Peyer's patch (tissue), 4 donors: ENCODE measurements around the gene FBXO5. TPM values are rescaled to one million over a fixed set of nuclear protein-coding genes. Genes with fewer than 3 reads are reported as not detected.
A peak's percentile ranks its signal among the peaks of the same experiment; 100 is the strongest.

Experiments
- DNase-seq, 3 donors: peaks; one replicate each; pipeline ENCODE4 v3.0.0-alpha.2; 2017 to 2019
- H3K27ac ChIP-seq, 4 donors: fragments of 200-600 bp; sonication (generic); one replicate each; pipeline ENCODE4 v1.5.1; 2016 to 2019
- H3K27me3 ChIP-seq, 2 donors: fragments of 200-600 bp; sonication (generic); one replicate each; pipeline ENCODE4 v1.5.1; 2019
- H3K36me3 ChIP-seq, 3 donors: fragments of 200-600 bp; sonication (generic); one replicate each; pipeline ENCODE4 v1.5.1; 2016 to 2019
- H3K4me1 ChIP-seq, 4 donors: fragments of 200-600 bp; sonication (generic); one replicate each; pipeline ENCODE4 v1.5.1; 2016 to 2019
- H3K4me3 ChIP-seq, 4 donors: fragments of 200-600 bp; sonication (generic); 1 replicate in 3 of 4; 2 replicates in 1 of 4; pipeline ENCODE4 v1.5.1; 2016 to 2019; ENCODE audit warnings: mild to moderate bottlenecking in 1 of 4
- H3K9me3 ChIP-seq, 4 donors: fragments of 200-600 bp; sonication (generic); one replicate each; pipeline ENCODE4 v1.5.1; 2016 to 2019; ENCODE audit warnings: mild to moderate bottlenecking in 1 of 4
- POLR2A ChIP-seq, 2 donors: fragments of 450-650 bp; IDR thresholded peaks; one replicate each; pipeline ENCODE4 v1.5.1; 2017; ENCODE audit warnings: antibody characterized with exemption in 2 of 2, mild to moderate bottlenecking in 2 of 2, moderate library complexity in 2 of 2
- total RNA-seq, 4 donors: library from RNA; depleted of rRNA; stranded (reverse); fragments of >200 nt; gene quantifications; one replicate each; pipeline ENCODE4 v1.1.0, GENCODE V29; 2016
- TF ChIP-seq, protein P1 (sequence below), 6 experiments: fragments of 450-650 bp in 4 of 6; fragments of 200-600 bp in 2 of 6; sonication (generic) in 1 of 6; IDR thresholded peaks; one replicate each; pipeline ENCODE4 v1.5.1; 2017 to 2019; ENCODE audit warnings: antibody characterized with exemption in 6 of 6, mild to moderate bottlenecking in 3 of 6, moderate library complexity in 1 of 6

Gene FBXO5, protein sequence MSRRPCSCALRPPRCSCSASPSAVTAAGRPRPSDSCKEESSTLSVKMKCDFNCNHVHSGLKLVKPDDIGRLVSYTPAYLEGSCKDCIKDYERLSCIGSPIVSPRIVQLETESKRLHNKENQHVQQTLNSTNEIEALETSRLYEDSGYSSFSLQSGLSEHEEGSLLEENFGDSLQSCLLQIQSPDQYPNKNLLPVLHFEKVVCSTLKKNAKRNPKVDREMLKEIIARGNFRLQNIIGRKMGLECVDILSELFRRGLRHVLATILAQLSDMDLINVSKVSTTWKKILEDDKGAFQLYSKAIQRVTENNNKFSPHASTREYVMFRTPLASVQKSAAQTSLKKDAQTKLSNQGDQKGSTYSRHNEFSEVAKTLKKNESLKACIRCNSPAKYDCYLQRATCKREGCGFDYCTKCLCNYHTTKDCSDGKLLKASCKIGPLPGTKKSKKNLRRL
- total RNA-seq = 1 to 10 TPM; 2.7 to 7.4 (median 3.0) TPM

DNA sequence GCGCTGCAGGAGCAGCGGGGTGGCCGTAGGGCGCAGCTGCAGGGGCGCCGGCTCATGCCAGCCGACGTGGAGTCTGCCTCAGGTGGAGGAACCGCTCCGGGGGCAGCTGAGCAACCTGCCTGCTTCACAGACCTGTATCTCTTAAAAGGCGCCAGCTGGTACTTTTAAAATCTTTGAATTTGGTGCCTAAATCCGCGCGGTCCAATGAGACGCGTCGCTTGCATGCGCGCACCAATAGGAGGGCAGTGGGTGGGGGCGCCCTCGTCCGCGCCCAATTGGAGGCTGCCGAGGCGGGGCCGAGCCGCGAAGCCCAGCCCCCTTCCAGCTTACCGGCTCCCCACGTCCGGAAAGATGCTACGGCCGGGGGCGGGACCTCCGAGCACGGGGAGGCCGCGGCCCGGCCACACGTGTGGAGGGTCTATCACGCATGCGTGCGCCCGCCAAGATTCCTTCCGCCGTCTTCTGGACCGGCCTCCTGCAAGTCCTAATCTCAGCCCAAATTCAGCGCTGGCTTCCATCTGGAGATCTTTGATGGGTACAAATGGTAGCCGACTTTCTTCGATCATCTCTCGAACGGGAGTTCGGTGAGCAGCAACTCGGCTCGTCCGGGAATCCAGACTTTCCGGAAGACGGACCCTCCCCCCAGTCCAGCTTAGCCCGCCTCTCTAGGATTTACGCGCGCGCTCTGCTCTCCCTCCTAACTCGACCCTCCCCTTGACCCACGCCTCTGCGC lies at the start of gene FBXO5:
Gene FBXO5 (minus strand): TSS at position 138 of the 733 bp plus-strand sequence. CDS start 82 bp downstream, at position 56.
- DNase-seq = peak; percentile 96 to 99 (median 98)
- Histone ChIP-seq H3K27me3 (no peaks in the 10 kb centered on the region), H3K4me3 (peak within 1 kb of the TSS; percentile 64 to 91 (median 73)), H3K27ac (peak within 1 kb of the TSS; percentile 77 to 94 (median 86)), H3K9me3 (no peaks in the 10 kb centered on the region), H3K36me3 (no peaks in the 10 kb centered on the region), H3K4me1 (peaks cover 0 to 29% (median 14%) of the 10 kb centered on the region in 4 donors)
- TF ChIP-seq, protein P1, sequence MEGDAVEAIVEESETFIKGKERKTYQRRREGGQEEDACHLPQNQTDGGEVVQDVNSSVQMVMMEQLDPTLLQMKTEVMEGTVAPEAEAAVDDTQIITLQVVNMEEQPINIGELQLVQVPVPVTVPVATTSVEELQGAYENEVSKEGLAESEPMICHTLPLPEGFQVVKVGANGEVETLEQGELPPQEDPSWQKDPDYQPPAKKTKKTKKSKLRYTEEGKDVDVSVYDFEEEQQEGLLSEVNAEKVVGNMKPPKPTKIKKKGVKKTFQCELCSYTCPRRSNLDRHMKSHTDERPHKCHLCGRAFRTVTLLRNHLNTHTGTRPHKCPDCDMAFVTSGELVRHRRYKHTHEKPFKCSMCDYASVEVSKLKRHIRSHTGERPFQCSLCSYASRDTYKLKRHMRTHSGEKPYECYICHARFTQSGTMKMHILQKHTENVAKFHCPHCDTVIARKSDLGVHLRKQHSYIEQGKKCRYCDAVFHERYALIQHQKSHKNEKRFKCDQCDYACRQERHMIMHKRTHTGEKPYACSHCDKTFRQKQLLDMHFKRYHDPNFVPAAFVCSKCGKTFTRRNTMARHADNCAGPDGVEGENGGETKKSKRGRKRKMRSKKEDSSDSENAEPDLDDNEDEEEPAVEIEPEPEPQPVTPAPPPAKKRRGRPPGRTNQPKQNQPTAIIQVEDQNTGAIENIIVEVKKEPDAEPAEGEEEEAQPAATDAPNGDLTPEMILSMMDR (IDR thresholded peaks at IDR 0.05) = no peak
- peak; percentile 43 to 48 for TF ChIP-seq POLR2A (IDR thresholded peaks at IDR 0.05)

DNA sequence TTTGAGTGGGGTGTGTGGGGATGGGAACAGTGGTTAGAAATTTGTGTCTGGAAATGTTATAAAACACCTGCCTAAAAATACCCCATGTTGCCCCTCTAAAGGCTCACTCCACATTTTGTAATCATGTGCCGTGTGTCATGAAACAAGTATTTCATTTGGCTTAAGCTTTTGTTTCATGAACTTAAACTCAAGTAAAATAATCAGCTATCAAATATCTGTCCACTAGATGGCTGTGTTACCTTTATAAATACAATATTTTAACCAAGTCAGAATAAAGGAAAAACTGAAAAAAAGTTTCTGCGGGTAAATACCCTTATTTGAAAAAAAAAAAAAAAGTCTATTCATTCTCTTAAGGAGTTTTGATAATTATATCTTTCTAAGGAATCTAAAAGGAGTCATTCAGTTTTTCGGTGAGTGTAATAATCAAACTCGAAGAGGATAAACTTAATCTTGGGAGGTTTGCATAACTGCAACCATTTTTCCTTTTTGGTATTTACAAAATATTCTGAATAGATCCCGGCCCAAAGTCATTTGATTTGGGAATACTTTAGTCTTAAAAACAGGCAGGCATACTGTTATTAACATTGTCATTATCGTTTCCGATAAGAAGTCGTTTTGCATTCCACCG lies 49.5 kb upstream of the FBXO5 start:
- H3K27me3 ChIP-seq = no peaks in the 10 kb centered on the region
- no peaks in the 10 kb centered on the region for H3K4me1 ChIP-seq
- TF ChIP-seq, protein P1 (IDR thresholded peaks at IDR 0.05) = peak in 3 of 6 experiments; percentile 36 to 52 (median 50)
- no peak for TF ChIP-seq POLR2A (IDR thresholded peaks at IDR 0.05)
- H3K9me3 ChIP-seq = no peaks in the 10 kb centered on the region
- no peak overlapping the region for H3K27ac ChIP-seq
- H3K4me3 ChIP-seq = no peak overlapping the region
- H3K36me3 ChIP-seq = no peaks in the 10 kb centered on the region
- no peak for DNase-seq

DNA sequence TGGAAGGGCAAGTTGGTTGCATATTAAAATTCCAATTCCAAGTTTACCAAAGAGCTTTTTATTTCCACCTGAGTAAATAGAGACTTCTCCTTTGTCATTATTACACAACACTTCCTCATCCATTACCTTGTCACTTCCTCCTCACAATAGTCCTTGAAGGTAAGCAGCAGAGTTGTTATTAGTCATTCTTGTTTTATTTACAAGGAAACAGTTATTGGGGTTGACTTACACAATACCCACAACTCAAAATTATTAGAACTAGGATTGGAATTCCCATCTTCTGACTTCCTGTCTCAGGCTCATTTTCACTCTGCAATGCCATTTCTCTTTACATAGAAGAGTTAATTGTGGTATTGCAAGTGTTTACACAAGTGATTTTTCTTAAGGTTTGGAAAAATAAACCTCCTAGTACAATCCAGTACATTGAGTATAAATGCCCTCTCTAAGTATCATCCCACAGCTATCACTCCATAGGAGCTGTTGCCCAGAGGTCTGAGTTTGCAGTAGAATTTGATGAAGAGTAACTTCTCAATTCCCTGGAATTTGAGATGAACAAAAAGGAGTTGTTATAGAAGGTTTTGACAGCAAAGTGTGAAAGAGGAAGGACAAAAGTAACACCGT lies 48.6 kb upstream of the FBXO5 start:
- no peaks in the 10 kb centered on the region for H3K36me3 ChIP-seq
- no peak overlapping the region for H3K4me3 ChIP-seq
- no peaks in the 10 kb centered on the region for H3K4me1 ChIP-seq
- H3K27me3 ChIP-seq = no peaks in the 10 kb centered on the region
- no peak overlapping the region for H3K27ac ChIP-seq
- no peak for TF ChIP-seq POLR2A (IDR thresholded peaks at IDR 0.05)
- TF ChIP-seq, protein P1 (IDR thresholded peaks at IDR 0.05) = no peak
- no peak for DNase-seq
- no peaks in the 10 kb centered on the region for H3K9me3 ChIP-seq

DNA sequence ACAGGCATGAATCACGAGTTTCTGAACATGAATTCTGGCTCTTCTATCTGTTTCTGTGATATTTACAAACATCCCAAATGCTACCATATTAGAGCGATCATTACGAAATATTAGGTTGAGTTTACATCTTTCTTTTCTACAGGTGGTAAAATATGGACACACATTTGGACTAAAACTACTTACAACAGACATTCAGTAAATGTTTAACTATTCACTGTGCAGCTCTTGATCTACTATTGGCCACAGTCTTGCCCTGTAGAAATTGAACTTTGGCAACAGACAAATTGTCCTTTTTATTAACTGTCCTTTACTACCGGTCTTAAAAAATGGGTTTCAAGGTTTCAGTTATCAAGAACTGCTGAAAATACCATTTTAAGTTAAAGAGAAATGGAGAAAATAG lies 46.1 kb upstream of the FBXO5 start:
- H3K27me3 ChIP-seq = no peaks in the 10 kb centered on the region
- no peaks in the 10 kb centered on the region for H3K9me3 ChIP-seq
- H3K36me3 ChIP-seq = no peaks in the 10 kb centered on the region
- TF ChIP-seq POLR2A (IDR thresholded peaks at IDR 0.05) = no peak
- TF ChIP-seq, protein P1 (IDR thresholded peaks at IDR 0.05) = no peak
- H3K27ac ChIP-seq = no peak overlapping the region
- no peak for DNase-seq
- H3K4me3 ChIP-seq = no peak overlapping the region
- no peaks in the 10 kb centered on the region for H3K4me1 ChIP-seq

DNA sequence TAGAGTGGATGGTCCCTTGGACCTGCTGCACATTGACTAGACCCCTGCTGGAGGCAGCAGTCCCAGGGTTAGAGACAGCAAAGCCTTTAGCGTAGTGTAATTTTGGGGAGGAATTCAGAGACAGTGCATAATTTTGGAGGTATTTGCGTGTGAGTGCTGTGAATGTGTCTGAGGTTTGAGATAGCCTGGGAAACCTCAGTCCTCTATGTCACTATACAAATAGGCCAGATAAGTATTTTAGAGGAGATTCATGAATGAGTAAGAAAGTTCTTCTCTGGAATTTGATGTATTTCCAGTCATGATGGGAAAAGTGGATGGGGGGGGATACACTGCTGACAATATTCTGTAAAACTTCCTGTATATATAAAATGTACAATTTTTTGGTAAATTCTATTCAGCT lies 45.4 kb upstream of the FBXO5 start:
- TF ChIP-seq, protein P1 (IDR thresholded peaks at IDR 0.05) = no peak
- no peak for TF ChIP-seq POLR2A (IDR thresholded peaks at IDR 0.05)
- DNase-seq = no peak
- no peaks in the 10 kb centered on the region for H3K27me3 ChIP-seq
- H3K9me3 ChIP-seq = no peaks in the 10 kb centered on the region
- H3K4me3 ChIP-seq = no peak overlapping the region
- H3K36me3 ChIP-seq = no peaks in the 10 kb centered on the region
- no peaks in the 10 kb centered on the region for H3K4me1 ChIP-seq
- H3K27ac ChIP-seq = no peak overlapping the region
